GOT3 (cell line): ENCODE measurements around the gene LENG8.

Experiments used
- DNase-seq: peaks from one replicate; lab custom pipeline; 2025; ENCODE audit warnings: mixed read lengths; lab: John Stamatoyannopoulos, UW

The LENG8 gene

DNA sequence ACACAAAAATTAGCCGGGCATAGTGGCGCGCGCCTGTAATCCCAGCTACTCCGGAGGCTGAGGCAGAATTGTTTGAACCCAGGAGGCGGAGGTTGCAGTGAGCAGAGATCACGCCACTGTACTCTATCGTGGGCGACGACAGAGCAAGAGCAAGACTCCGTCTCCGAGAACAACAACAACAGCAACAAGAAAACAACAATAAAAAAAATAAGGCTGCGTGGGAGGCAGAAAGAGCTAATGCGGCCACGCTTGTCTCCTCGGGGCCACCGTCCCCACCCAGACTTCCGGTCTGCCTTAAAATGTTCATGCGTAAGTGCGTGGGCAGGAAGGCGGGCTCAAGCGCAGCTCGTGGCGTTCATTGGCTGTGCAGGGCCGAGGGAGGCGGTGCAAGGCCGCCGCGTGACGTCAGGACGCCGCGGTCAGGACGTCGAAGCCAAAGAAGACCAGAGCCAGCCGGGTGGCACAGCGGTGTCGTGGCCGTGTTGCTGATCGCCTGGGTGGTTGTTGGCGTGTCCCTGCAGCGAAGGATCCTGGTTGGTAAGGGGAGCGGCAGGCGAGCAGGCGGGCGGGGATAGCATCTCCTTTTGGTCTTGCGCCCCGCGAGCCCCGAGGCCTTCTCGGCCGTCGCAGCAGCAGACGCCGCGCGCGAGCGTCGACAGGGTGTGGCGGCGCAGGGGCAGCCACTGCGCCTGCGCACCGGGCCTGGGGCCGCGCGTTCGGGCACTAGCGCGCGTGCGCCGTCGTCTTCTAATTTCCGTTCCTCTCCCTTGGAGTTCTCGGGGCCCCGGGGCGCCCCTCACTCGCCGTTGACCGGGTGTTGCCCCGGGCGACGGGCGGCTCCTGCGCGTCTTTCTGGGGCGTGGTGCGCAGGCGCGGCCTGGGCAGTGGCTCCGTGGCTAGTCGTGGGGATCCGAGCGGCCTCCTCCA is at the start of gene LENG8:
Gene LENG8, plus strand, starts transcription at position 426 of the 927 bp plus-strand sequence. CDS start 2,146 bp downstream, outside the sequence.
- DNase-seq: peak; percentile 92

DNA sequence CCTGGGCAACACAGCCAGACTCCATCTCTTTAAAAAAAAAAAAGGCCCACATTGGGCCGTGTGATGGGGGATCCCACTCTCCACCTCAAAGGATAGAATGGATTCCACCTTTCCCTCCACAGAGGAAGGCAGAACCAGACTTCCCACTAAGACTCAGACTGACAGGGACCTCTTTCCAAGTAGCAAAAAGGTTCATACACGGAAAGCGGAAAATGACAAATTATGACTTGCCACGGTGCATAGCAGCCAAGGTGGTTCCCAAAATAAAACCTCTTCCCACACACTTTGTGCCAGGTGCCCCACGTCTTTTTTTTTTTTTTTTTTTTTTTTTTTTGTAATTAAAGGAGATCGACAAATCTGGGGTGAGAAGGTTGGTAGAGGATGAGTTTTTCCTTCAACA is 48.1 kb upstream of the LENG8 start:
- DNase-seq: no peak

DNA sequence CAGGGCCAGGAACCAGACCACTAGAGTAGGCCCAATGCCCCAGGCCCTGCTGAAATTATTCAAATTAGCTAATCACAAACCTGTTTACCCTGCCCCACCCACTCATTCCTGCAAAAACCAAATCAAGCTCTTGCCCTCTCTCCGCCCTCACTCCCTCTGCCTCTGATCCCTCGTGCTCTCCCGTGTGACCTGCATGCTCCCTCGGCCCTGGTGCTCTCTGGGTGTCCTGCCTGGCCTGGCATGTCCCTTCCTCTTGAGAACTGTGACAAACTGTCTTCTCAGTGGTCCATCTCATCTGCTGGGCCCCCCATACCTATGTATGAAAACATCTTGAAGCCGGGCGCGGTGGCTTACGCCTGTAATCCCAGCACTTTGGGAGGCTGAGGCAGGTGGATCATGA is 45.9 kb upstream of the LENG8 start:
- no peak for DNase-seq

DNA sequence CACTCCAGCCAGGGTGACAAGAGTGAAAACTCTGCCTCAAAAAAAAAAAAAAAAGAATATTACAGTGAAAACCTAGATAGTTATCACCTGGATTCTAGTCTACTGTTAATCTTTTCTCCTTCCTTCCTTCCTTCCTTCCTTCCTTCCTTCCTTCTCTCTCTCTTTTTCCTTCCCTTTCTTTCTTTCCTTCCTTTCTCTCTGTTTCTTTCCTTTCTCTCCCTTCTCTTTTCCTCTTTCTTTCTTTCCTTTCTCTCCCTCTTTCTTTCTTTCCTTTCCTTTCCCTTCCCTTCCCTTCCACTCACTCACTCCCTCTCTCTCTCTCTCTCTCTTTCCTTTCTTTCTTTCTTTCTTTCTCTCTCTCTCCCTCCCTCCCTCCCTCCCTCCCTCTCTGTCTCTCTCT is 43.4 kb upstream of the LENG8 start:
- DNase-seq: no peak

DNA sequence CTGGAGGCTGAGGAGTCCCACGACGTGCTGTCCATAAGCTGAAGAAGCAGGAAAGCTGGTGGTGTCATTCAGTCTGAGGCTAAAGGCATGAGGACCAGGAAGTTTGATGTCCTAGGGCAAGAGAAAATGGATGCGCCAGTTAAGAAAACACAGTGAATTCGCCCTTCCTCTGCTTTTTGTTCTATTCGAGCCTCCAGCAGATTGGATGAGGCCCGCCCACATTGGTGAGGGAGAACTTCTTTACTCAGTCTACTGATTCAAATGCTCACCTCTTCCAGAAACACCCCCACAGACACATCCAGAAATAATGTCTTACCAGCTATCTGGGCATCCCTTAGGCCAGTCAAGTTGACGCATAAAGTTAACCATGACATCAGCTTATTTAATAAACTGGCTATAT is 41.2 kb upstream of the LENG8 start:
- no peak for DNase-seq

DNA sequence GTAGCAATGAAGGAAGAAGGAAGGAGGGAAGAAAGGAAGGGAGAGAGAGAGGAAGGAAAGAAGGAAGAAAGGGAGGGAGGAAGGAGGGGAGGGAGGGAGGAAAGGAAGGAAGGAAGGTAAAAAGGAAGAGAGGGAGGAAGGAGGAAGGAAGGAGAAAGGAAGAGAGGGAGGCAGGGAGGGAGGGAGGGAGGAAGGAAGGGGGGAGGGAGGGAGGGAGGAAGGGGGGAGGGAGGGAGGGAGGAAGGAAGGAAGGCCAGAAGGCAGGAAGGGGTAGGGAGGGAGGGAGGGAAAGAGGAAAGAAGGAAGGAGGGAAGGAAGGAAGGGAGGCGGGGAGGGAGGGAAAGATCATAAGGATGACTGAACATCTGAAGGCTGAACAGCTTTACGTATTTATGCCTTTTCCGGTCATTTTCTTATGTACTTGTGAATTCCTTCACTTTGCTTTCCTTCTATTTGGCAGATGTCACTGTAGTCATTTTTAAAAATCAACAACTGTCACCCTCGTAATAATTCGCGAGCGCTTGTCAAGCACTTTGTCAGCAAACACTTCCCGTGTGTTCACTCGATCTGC is 40.5 kb upstream of the LENG8 start:
- DNase-seq: no peak

DNA sequence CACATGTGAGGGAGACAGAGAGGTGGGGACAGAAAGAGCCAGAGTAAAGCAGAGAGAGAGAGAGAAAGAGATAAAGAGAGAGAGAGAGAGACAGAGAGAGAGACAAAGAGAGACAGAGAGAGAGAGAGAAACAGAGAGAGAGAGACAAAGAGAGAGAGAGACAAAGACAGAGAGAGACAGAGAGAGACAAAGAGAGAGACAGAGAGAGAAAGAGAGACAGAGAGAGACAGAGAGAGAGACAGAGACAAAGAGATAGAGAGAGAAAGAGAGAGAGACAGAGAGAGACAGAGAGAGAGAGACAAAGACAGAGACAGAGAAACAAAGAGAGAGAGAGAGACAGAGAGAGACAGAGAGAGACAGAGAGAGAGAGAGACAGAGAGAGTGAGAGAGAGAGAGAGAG is 38.0 kb upstream of the LENG8 start:
- DNase-seq: no peak

DNA sequence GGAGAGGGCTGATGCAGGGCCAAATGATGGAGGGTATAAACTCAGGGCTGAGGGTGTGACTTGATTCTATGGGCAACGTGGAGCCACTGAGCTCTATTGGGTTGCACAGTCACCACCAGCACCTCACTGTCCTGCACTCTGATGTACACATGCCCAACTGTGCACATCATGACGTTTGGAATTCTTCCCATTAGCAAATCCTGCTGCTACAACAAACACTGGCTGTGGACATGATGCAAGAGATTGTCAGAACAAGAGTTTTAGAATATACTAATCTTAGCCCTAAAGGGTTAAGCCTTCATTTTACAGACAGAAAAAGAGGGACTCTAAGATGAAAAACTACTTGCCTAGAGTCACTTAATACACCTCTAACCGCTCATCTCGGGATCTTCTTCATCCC is 36.1 kb upstream of the LENG8 start:
- DNase-seq: no peak

DNA sequence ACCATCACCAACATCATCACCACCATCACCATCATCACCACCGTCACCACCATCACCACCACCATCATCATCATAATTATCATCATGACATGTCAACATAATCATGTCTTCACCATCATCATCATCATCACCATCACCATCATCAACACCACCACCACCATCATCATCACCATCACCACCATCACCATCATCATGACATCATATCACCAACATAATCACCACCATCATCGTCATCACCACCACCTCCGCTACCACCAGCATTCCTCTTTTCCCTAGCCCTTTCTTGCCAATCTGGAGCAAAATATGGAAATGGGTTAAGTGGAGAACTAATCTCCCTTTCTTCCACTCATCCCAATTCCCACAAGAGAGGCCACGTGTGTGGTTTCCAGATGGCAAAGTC is 34.8 kb upstream of the LENG8 start:
- DNase-seq: no peak

DNA sequence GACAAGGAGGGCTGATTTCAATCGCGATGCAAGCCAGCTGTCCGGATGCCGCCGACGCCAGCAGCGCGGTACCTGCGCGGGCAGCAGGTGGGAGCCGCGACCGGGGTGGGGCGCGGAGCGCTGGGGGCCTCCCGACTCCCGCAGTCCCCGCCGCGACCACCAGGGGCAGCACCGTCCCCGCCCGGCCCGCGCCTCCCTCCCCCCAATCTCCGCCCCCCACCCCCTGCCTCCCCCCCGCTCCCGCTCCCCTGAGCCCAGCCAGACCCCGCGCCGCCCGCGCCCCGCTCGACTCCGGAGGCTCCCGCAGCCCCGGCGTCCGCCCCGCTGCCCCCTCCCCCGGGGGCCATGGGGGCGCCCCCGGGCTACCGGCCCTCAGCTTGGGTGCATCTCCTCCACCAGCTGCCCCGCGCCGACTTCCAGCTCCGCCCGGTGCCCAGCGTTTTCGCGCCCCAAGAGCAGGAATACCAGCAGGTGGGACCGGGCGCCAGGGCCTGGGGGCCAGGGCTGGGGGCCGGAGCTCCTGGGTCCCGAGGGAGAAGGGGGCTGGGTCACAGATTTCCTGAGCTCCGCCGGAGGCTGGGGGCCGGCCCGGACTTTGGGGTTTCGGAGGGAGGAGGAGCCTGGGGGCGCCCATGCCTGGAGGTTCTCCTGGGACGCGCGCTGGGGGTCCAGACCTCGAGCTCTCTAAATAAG is 33.6 kb upstream of the LENG8 start, which contains the start of gene TTYH1:
Gene TTYH1, plus strand, starts transcription at position 257 of the 693 bp plus-strand sequence. Its CDS starts 89 bp downstream, at position 346.
- no peak for DNase-seq

DNA sequence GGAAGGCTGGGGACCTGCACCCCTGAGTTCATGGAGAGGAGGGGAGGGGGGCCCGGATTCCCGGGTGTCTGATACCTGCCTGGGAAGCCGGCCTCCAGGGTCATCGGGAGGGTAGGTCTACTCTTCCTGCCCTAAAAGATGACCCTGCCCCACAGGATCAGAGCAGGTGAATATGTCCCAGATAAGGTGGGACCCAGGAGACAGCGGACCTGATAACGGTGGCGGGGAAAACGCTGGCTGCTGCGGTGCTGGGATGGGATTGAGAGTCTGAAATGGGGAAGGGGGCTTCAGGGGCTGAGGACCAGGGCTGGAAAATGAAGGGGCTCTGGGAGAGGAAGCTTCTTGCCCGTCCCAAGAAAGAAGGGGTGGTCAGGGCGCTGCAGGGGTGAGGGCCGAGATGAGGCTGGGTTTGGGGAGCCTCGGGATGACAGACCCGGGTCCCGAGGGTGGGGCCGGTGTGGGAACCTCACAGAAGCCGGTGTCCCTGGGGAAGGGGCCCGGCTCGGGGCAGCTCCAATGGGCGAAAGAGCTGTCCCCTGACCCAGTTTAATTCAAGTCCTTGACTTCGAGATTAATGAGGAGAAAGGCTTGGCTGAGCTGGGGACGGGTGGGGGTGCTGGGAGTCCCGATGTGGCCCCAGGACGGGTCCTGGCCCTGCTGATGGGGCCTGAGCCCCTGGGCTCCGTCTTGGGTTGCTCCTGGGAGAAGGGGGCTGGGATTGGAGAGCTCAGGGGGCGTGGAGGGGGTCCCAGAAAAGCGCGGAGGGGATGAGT is 32.9 kb upstream of the LENG8 start:
- no peak for DNase-seq

DNA sequence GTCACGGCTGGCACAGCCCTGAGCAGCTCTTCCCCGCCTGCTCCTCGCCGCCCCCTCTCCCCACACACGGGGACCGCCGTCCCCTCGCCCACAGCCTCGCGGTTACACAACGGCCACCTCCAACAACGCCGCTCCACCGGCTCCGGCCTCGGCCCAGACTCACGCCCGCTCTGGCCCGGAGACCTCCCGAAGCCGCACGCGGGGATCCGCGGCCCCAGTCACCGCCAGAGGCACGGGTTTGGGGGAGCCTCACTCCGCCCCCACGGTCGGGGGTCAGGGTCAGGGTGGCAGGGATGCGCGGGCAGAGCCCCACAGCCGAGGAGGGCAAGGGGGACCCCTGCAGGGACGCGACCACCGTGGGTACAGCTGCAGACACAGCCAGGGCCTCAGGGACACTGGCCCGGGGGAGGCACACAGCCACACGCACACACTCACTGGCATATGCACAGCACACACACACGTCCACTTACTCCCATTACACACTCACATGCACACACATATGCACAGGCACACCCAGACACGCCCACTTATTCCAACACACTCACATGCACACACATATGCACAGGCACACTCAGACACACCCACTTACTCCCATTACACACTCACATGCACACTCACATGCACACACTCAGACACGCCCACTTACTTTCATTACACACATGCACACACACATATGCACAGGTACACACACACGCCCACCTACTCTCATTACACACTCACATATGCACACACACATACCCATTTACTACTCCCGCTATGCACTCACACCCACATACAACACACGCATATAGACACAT is 32.1 kb upstream of the LENG8 start:
- DNase-seq: no peak

DNA sequence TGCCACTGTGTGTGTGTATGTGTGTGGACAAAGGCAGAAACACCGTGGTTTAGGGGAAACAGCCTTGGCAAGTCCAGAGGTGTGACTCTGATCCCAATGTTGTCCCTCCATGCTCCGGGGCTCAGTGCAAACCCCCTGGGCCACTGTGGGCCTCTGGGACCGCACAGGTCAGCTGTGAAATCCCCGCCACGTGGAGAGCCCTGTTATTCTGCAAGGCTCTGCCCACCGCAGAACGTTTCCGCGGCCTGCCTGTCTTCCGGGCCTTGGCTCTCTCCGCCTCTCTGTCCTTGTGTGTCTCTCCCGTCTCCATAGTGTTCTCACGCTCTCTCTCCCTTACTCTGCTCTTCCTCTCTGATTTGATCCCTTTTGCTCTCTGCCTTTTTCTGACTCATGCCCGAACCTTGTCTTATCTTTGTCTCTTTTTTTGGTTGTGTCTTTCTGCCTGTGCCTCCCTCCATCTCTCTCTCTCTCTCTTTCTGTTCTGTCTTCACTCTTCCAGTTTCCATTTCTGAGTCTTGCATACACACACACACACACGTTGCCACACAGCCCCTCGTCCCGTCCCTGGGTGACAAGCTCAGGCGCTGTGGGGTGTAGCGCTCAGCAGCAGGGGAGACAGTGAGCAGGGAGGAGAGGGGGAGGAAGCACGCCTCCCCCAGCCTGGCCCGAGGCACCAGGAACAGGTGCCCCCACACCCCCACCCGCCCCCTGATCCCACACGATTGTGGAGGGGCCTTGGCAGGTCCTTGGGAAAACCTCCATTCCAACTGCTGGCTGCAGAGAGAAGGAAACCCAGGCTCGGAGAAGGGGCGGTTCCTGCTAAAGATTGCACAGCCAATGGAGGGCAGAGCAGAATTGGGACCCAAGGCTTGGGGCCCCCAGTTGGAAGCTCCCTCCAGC is 30.7 kb upstream of the LENG8 start:
- no peak for DNase-seq

DNA sequence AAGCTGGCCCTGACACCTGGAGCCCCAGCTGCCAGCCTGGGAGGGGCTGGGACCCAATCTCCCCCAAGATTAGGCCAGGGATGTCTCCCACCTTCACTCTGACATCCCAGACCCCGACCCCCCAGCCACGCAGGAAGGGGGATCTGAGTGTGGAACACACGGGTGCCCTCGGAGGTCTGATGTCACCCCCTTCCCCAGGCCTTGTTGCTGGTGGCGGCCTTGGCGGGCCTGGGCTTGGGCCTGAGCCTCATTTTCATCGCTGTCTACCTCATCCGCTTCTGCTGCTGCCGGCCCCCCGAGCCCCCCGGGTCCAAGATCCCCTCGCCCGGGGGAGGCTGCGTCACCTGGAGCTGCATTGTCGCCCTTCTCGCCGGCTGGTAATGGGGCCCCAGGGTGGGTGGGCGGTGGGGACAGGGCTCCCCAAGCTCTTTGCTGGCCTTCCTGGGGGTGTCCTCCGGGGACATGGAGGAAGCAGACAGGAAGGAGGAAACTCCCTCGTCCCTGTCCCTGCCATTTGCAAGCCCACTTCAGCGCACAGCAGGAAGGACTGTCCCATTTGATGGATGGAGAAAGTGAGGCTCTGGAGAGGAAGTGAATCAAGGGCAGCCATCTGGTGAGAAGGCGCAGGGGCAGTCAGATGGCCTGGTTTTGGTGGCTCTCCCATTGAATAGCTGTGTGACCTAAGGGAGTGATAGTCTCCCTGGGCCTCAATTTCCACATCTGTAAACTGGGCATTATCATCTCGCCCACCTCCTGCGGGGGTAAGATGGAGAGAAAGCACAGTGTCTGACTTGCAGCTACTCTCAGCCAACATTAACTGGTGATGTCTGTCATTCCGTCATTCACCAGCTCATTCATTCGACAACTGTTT is 29.8 kb upstream of the LENG8 start:
- no peak for DNase-seq

DNA sequence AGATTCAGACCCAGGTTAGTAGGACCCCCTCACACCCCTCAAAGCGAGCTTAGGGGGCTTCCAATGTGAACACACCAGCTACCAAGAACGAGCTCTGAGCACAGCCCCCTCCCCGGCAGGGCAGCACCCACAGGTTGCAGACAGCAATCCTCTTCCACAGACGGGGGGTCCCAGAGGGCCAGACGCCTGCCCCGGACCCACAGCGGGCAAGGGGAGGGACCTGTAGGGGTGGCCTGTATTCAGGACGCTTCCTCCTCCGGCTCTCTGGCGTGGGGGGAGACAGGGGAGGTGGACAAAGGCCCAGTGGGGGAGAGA is 29.0 kb upstream of the LENG8 start:
- DNase-seq: no peak

DNA sequence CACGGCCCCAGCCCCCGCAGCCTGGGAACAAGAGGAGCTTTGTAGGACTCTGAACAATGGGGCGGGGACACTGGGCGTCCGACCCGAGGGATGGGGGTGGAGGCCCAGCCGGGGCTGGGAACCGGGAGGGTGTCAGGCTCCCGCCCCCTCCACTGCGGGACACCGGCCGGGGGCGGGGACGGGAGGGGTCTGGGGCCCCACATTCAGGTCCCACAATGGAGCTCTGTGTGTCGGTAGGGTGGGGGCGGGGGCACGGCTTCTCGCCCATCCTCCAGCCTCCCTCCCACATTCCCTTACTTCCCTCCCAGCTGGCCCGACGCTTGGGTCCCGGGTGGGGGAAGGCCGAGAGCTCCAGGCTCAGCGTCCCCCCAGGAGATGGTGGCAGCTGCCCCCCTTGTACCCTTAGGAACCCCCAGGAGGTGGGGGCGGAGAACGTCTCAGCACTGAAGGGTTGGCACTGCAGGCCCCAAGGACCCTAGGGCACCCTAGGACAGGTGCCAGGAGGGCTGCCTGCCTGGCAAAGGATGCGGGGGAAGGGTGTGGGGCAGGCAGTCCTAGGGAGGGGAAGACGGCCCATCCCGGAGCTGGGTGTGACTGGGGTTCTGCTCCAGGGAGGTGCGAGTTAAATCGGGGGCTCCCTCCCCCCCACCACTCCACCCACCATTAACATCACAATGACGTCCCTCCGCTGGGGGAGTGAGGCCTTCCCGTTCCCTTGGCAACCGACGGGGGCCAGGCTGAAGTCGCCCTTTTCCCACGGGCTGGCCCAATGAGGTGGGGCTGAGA is 28.4 kb upstream of the LENG8 start:
- DNase-seq: no peak

DNA sequence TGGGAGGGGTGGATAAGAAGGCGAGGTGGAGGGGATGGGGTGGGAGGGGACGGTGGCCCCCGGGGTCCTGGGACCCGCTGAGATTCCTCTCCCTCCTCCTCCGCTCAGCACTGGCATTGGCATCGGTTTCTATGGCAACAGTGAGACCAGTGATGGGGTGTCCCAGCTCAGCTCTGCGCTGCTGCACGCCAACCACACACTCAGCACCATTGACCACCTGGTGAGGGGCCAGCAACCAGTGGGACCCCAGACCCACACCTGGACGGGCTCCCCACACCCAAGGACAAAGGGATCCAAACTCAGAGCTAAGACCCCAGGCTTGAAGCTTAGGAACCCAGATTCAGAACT is 27.9 kb upstream of the LENG8 start:
- no peak for DNase-seq

DNA sequence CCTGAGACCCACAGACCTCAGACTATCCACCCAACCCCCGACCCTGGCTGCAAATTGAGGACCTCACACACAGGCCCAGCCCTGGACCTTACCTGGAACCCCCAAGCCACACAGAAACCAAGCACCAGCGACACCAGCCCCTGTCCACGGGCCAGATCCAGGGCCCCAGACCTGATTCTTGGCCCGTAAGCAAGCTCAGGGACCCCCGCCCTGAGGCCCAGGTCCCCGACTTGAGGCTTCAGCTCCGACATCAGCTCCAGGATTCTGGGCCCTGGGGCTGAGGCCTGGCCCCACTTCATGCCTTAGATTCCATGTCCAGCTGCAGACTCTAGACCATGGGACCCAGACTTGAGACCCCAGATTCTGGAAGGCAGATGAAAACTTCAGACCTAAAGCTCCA is 27.5 kb upstream of the LENG8 start:
- no peak for DNase-seq

DNA sequence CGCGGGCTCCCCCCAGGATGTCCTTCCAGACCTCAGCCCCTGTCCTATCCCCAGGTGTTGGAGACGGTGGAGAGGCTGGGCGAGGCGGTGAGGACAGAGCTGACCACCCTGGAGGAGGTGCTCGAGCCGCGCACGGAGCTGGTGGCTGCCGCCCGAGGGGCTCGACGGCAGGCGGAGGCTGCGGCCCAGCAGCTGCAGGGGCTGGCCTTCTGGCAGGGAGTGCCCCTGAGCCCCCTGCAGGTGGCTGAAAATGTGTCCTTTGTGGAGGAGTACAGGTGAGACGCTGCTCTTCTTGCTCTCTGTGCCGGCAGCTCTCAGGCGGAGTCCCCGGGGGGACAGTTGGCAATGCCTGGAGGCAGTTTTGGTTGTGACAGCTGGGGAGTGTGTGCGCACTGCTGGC is 26.9 kb upstream of the LENG8 start:
- no peak for DNase-seq
